Measurements from ENCODE around the gene RGS12. TPM values are rescaled to one million over a fixed set of nuclear protein-coding genes. Genes with fewer than 3 reads are reported as not detected.

Gene RGS12
- total RNA-seq, 1 donor = 26.4 TPM

GRCh38 chr4:3324093-3324815 is 31.4 kb downstream of the RGS12 start:
- DNase-seq (ENCODE audit: low read depth in 2 of 3, low spot score in 2 of 3) = no peak

- DNase-seq (ENCODE audit: low read depth in 2 of 3, low spot score in 2 of 3) = no peak
Measured at GRCh38 chr4:3328814-3329663, 36.2 kb downstream of the RGS12 start.

DNA sequence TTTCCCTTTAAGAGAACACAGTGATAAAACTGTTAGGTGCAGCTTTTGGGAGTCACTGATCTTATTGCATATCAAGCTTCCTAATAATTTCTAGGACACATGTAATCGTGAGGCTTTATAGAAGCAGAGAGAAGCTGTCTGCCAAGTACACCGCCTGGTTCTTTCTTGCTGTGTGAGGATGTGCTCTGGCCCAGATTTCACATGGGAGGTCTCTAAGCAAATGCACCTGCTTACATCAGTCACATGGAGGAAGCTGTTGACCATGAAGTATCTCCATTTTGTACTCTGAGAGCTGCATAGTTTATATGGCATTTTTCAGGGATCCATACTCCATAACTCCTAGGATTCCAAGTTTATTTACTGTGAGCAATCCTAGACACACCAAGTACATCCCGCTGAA is 37.1 kb downstream of the RGS12 start:
- no peak for DNase-seq (ENCODE audit: low read depth in 2 of 3, low spot score in 2 of 3)

- peak in 1 of 3 donors; percentile 11 for DNase-seq (ENCODE audit: low read depth in 2 of 3, low spot score in 2 of 3)
Measured at GRCh38 chr4:3330707-3331106, 37.9 kb downstream of the RGS12 start.

- no peak for DNase-seq (ENCODE audit: low read depth in 2 of 3, low spot score in 2 of 3)
Measured at GRCh38 chr4:3331511-3332394, 38.9 kb downstream of the RGS12 start.

GRCh38 chr4:3332498-3332897 is 39.7 kb downstream of the RGS12 start:
- DNase-seq (ENCODE audit: low read depth in 2 of 3, low spot score in 2 of 3) = no peak

DNA sequence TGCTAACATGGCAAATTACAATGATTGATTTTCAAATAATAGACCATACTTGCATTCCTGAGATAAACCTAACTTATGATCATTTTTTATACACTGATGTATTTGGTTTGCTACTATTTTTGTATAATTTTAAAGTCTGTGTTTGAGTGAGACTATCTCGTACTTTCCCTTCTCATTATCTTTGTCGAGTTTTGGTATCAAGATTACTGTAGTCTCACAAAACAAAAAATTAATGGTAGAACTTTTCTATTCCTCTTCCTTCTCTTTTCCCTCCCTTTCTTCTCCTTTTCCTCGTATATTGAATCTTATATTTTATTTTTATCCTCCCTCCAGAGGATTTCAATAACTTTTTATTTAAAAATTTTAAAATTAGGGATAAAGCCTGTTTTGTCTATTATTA is 41.5 kb downstream of the RGS12 start:
- no peak for DNase-seq (ENCODE audit: low read depth in 2 of 3, low spot score in 2 of 3)

DNA sequence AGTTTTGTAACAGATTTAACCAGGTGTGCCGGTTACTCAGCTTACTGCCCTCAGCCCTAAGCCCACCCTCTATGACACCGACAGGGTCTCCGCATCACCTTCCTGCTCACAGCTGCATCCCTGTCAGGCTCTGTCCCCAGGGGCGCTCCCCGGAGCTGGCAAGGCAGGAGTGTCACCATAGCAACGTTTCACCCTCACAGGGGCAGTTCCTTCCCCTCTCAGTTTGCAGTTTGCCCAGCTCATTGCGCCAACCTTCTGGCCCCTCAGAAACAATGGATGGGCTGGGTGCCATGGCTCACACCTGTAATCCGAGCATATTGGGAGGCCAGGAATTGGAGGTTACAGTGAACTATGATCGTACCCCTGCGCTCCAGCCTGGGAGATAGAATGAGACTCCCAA is 42.6 kb downstream of the RGS12 start:
- DNase-seq (ENCODE audit: low read depth in 2 of 3, low spot score in 2 of 3) = no peak

- no peak for DNase-seq (ENCODE audit: low read depth in 2 of 3, low spot score in 2 of 3)
Measured at GRCh38 chr4:3335982-3336381, 43.2 kb downstream of the RGS12 start.

- no peak for DNase-seq (ENCODE audit: low read depth in 2 of 3, low spot score in 2 of 3)
Measured at GRCh38 chr4:3336382-3337356, 43.8 kb downstream of the RGS12 start.

GRCh38 chr4:3337357-3337732 is 44.5 kb downstream of the RGS12 start:
- no peak for DNase-seq (ENCODE audit: low read depth in 2 of 3, low spot score in 2 of 3)

DNA sequence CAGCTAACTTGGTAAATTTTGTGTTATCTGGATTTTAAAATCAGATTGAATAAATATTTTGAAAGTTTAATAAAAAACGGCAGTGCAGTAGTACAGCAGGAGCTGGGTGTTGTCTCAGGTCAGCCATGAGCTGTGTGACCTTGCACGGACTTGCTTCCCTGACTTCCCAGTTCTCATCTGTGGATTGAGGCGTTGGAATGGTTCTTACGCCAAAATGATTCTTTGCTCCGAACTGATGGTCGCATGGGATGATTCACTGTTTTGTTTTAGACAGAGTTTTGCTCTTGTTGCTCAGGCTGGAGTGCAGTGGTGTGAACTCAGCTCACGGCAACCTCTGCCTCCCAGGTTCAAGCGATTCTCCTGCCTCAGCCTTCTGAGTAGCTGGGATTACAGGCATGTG is 45.0 kb downstream of the RGS12 start:
- DNase-seq (ENCODE audit: low read depth in 2 of 3, low spot score in 2 of 3) = no peak

DNA sequence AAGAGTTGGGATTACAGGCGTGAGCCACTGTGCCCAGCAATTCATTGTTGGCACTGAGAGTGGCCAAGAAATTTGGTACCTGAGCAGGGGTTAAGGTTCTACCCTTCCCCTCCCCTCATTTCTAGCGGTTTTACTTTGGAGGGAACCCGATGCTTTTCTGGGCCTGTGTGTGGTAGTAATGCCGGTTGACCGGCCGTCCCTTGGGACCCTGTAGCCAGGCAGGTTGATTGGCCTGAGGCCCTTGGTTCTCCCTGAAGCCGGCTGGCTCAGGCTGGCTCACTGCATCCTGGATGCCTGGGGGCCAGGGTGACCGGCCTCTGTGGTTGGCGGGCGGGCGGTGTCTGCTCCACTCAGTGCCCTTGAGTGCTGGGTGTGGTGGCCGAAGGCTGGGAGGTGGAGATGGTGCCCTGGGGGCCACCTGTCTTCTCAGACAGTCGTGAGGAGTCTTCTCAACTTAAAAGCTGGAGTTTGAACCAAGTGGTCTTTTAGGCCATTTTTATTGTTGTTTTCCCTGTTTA is 45.6 kb downstream of the RGS12 start:
- no peak for DNase-seq (ENCODE audit: low read depth in 2 of 3, low spot score in 2 of 3)

DNA sequence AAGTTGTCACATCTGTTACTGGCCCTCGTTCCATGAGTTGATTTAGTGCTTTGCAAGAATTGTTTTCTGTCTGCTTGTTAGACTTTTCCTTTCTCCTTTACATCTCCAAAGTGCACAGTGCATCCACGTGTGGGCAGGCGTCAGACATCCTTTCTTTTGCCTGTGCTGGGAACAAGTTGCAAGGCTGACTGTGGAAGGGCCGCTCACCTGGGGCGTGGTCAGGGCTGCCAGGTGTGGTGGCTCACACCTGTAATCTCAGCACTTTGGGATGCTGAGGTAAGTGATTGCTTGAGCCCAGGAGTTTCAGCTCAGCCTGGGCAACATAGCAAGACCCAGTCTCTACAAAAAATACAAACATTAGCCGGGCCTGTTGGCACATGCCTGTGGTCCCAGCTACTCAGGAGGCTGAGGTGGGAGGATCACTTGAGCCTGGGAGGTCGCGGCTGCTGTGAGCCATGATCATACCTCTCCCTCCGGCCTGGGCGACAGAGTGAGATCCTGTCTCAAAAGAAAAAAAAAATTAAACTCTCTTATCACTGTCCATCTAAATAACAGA is 46.2 kb downstream of the RGS12 start:
- DNase-seq (ENCODE audit: low read depth in 2 of 3, low spot score in 2 of 3) = no peak

DNA sequence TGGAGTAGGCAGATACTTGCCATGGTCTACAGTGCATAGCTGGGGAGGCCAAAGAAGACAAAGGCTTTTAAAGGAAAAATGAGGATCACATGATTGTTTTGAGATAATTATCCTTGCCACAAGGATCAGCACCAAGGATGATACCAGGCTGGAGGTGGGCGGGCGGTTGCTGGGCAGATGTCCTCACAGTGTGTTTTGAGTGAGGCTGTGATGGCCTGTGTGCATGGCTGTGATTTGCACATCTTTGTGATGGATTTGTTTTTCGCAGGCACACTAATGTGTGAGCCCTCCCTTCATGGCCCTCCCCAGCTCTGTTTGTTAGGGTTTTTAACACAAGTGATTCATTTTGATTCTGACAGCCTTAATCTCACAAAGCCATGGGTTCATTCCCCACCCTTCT is 46.8 kb downstream of the RGS12 start:
- no peak for DNase-seq (ENCODE audit: low read depth in 2 of 3, low spot score in 2 of 3)

DNA sequence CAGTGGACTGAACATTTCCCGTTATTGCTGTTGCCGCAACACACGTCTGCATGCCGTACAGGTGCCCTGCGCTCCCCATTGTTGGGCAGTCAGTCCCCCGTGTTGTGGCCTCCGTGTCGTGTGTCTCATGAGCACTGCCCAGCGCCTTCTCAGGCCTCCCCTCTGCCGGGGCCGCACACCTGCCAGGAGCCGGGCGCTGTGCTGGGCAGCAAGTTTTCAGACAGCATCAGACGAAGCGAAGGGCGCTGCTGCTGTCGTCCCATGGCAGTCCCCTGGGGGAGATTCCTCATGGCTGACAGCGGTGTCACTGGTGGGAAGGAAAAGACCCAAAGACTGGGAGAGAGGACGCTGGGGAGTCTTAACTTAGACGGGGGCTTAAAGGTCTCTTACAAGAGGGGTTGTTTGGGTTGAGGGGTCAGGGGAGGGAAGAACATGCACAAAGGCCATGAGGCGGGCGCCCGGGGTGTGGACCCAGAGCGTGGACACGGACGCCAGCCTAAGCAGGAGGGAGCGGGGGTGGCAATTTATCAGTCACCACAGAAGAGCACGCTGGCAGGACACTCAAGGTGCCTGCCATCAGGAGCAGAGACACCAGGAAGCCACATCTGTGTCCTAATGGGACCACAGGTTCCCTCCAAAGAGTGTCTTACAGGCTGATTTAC is 47.3 kb downstream of the RGS12 start:
- no peak for DNase-seq (ENCODE audit: low read depth in 2 of 3, low spot score in 2 of 3)

- no peak for DNase-seq (ENCODE audit: low read depth in 2 of 3, low spot score in 2 of 3)
Measured at GRCh38 chr4:3340700-3341083, 47.9 kb downstream of the RGS12 start.

DNA sequence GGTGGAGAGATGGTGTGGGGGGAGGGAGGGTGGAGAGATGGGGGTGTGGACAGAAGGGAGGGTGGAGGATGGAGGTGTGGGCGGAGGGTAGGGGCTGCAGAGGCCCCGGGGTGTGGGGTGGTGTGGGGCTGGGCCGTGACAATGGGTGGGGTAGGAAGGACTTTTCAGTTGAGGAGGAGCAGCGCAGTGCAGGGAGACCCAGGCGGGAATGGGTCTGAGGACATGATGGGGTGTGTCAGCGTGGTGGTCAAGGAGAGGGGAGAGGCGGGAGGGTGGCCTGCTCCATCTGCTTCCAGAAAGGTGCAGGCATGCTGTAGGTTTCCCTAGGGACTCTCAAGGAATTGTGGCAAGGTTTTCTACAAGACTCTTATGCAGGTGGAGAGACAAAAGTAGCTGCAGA is 48.9 kb downstream of the RGS12 start:
- DNase-seq (ENCODE audit: low read depth in 2 of 3, low spot score in 2 of 3) = no peak
